ENCODE data around the gene UNCX.

- no peak for TF ChIP-seq EZH2phosphoT487 (IDR thresholded peaks at IDR 0.05; ENCODE audit: low read length)
- TF ChIP-seq CTCF (IDR thresholded peaks at IDR 0.05; ENCODE audit: low read length) = no peak
- no peak for TF ChIP-seq EZH2 (optimal IDR thresholded peaks at IDR 0.05; ENCODE audit: low read depth, low read length)
Measured at GRCh38 chr7:1239803-1240516, 7.3 kb downstream of the UNCX start.
